NCI-H1105 treated with DMSO at 0.1 percent for 48 hours (cell line): ENCODE results near the gene SPN.
"Not testable (repeated sequence)": the region's sequence is repeated elsewhere in the genome, so short reads cannot be mapped to it uniquely, and the experiment has no call there.

ENCODE experiments used
- DNase-seq: peaks from one replicate; lab custom pipeline; 2025; lab: John Stamatoyannopoulos, UW

Gene SPN

DNA sequence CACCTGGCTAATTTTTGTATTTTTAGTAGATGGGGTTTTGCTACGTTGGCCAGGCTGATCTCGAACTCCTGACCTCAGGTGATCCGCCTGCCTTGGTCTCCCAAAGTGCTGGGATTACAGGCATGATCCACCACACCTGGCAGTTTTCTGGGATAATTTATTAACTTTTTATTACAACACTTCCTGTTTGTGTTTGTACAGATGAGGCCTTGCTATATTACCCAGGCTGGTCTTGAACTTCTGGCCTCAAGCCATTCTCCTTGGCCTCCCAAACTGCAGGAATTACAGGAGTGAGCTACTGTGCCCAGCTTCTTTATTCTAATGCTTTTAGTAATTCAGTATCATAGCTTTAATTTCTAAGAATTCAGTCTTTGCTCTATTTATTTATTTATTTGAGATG, 16.1 kb upstream of the SPN start:
- DNase-seq: no peak

DNA sequence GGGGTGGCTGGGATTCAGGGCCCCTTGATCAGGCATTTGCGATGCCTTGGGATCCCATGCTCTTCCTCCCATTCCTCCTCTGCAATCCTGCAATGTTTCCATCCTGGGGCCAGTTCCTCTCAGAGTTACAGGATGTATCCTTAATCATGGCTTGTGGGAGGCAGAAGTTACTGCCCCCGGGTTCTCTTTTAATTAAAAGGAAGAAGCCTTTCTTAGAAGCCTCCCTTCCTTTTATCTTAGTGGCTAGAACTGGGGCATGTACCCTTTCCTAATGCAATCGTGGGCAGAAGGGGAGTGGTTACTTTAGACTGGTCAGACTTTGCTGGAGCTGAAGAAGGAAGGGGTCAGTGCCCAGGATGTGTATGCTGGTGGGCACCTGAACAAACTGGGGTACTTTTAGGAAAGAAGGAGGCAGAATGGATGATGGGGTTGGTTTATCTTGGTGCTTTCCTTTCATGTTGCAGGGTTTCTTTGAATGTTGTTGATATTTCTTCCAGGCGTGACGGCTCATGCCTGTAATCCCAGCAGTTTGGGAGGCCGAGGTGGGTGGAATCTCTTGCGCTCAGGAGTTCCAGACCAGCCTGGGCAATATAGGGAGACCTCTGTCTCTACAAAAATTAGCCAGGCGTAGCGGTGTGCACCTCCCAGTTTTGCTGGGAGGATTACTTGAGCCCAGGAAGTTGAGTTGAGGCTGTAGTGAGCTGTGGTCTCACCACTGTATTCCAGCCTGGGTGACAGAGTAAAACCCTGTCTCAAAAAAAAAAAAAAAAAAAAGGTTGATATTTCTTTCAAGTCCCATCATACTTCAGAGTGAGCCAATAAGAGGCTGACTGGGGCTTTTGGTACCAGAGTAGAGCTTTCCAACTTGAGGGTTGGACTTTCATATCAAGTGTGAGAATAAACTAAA, 13.2 kb upstream of the SPN start:
- no peak for DNase-seq

GRCh38 chr16:29650771-29651170, 12.3 kb upstream of the SPN start:
- DNase-seq: no peak

- DNase-seq: no peak
Measured at GRCh38 chr16:29651774-29652349, 11.2 kb upstream of the SPN start.

- DNase-seq: no peak
Measured at GRCh38 chr16:29653471-29653870, 9.6 kb upstream of the SPN start.

DNA sequence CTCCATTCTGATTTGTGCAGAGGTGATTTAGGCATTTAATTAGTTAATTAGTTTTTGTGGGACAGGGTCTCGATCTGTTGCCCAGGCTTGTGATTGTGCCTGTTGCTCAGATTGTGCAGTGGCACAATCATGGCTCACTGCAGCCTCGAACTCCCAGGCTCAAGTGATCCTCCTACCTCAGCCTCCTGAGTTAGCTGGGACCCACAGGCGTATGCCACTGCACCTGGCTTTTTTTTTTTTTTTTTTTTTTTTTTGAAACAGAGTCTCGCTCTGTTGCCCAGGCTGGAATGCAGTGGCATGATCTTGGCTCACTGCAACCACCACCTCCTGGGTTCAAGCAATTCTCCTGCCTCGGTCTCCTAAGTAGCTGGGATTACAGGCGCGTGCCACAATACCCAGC, 9.2 kb upstream of the SPN start:
- DNase-seq: not testable (repeated sequence)

- DNase-seq: no peak
Measured at GRCh38 chr16:29656688-29657523, 6.1 kb upstream of the SPN start.

DNA sequence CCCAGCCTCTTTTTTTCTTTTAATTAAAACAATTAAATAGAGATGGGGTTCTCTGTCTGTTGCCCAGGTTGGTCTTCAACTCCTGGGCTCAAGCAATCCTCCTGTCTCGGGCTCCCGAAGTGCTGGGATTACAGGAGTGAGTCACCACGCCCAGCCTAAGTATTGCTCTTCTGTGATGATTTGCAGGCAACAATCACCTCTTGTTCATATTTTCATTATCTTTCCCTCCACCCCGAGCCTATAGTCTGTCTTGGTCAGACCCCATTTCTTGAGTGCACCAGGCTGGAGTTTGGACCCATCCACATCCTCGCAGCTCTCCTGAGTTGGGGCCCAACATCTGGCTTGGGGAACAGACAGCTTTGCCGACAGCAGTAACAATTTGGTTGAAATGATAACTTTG, 4.3 kb upstream of the SPN start:
- DNase-seq: no peak

- no peak for DNase-seq
Measured at GRCh38 chr16:29662000-29662728, 883 bp upstream of the SPN start.

- no peak for DNase-seq
Measured at GRCh38 chr16:29662729-29663015, 375 bp upstream of the SPN start.

- DNase-seq: no peak
Measured at GRCh38 chr16:29663807-29664090, 702 bp downstream of the SPN start.

- DNase-seq: no peak
Measured at GRCh38 chr16:29664091-29664921, 1.3 kb downstream of the SPN start.

- no peak for DNase-seq
Measured at GRCh38 chr16:29665294-29666077, 2.4 kb downstream of the SPN start.

- DNase-seq: not testable (repeated sequence)
Measured at GRCh38 chr16:29667322-29667610, 4.2 kb downstream of the SPN start.

- no peak for DNase-seq
Measured at GRCh38 chr16:29667755-29668154, 4.7 kb downstream of the SPN start.

- DNase-seq: no peak
Measured at GRCh38 chr16:29668267-29668666, 5.2 kb downstream of the SPN start.

GRCh38 chr16:29673501-29673900, 10.5 kb downstream of the SPN start:
- DNase-seq: no peak

- DNase-seq: peak; percentile 55
Measured at GRCh38 chr16:29674188-29674587, 11.1 kb downstream of the SPN start.

DNA sequence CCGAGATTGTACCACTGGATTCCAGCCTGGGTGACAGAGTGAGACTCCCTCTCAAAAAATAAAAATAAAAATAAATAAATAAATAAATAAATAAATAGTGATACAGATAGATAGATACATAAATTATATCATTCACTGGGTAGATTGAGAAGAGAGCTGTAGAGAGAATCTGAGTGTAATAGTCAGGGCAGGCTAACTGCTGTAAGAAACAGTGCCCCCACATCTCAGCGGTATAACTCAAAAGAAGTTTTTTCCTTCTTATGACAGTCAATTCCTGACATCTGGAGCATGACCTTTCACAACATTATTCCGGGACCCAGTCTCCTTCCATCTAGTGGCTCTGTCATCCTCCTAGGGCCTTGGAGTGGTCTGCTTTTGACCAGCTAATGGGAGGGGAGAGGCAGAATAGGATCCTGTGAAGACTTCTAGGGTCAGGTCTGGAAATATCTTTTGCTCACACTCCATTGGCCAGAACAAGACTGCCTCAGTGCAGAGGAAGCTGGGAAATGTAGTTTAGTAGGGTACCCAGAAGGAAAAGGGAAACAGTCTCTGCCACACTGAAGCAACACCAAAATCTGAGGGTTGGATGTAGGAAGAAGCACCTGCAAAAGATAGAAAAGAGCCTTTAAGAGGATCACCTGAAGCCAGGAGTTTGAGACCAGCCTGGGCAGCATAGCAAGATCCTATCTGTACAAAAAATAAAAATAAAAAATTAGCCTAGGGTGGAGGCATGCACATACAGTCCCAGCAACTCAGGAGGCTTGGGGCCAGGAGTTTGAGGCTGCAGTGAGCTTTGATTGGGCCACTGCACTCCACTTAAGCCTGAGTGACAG, 13.0 kb downstream of the SPN start:
- no peak for DNase-seq
